Skin epidermis (tissue), 12 donors: ENCODE measurements around the gene LYRM7.

Experiments used
- H3K27ac ChIP-seq, 21 experiments: fragments of 200-600 bp; sonication (generic) in 11 of 21; one replicate each; pipeline ENCODE4 v1.5.0; 2020; ENCODE audit warnings: mild to moderate bottlenecking in 3 of 21, inconsistent platforms in 2 of 21, moderate library complexity in 2 of 21
- H3K4me3 ChIP-seq, 7 experiments: fragments of 200-600 bp; sonication (generic) in 2 of 7; one replicate each; pipeline ENCODE4 v1.5.0; 2020; ENCODE audit warnings: inconsistent platforms in 2 of 7, mild to moderate bottlenecking in 2 of 7, moderate library complexity in 1 of 7

The LYRM7 gene

GRCh38 chr5:131212471-131213021 is 41.8 kb downstream of the LYRM7 start:
- no peak overlapping the region for H3K4me3 ChIP-seq
- peak overlapping the region in 2 of 21 experiments; percentile 34 to 83 for H3K27ac ChIP-seq

- Histone ChIP-seq H3K27ac (no peak overlapping the region), H3K4me3 (no peak overlapping the region)
Measured at GRCh38 chr5:131214609-131215227, 44.0 kb downstream of the LYRM7 start.

- Histone ChIP-seq H3K4me3 (no peak overlapping the region), H3K27ac (no peak overlapping the region)
Measured at GRCh38 chr5:131217791-131218190, 47.0 kb downstream of the LYRM7 start.

- Histone ChIP-seq H3K4me3 (no peak overlapping the region), H3K27ac (no peak overlapping the region)
Measured at GRCh38 chr5:131218392-131218791, 47.6 kb downstream of the LYRM7 start.

GRCh38 chr5:131220566-131220965 is 49.8 kb downstream of the LYRM7 start:
- no peak overlapping the region for H3K4me3 ChIP-seq

DNA sequence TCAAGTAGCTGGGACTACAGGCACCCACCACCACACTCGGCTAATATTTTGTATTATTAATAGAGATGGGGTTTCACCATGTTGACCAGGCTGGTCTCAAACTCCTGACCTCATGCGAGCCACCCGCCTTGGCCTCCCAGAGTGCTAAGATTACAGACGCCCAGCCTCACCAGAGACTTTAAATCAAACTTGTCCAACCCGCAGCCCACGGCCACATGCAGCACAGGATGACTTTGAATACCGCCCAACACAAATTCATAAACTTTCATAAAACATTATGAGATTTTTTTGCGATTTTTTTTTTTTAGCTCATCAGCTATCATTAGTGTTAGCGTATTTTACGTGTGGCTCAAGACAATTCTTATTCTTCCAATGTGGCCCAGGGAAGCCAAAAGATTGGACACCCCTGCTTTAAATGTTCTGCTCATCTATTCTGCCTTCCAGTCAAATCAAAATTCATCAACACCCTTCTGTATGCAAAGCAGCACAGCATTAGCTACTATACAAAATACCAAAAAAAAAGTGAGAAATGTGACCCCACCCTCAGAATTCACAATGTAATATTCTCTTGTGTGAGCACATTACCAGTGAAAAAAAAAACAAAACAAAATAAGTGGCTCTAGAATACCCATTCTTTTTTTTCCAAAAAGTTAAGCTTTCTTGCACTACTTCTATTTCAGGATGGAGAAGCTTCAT is 50.4 kb downstream of the LYRM7 start:
- Histone ChIP-seq H3K4me3 (no peak overlapping the region), H3K27ac (no peak overlapping the region)

More at GRCh38 chr5:131220566-131220965, 49.8 kb downstream of the LYRM7 start:
- no peak overlapping the region for H3K27ac ChIP-seq

DNA sequence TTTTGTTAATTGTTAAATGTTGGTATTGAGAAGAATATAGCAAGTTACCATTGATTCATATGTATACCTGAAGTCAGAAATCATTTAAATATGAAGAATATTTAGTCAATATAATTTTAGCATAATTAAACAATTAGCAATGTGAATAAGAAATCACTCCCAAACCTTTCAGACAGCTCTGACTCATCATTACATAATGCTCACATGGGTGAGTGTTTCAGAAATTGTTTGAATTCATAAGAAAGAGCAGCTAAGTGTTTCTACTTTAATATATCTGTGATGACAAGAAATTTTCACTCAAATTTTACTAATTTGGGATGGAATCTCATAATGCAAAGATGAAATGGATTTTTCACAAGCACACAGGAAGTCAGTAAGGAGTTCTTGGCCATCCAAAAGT is 51.1 kb downstream of the LYRM7 start:
- no peak overlapping the region for H3K27ac ChIP-seq
- no peak overlapping the region for H3K4me3 ChIP-seq

- Histone ChIP-seq H3K27ac (peak overlapping the region in 2 of 21 experiments; percentile 18 to 76), H3K4me3 (no peak overlapping the region)
Measured at GRCh38 chr5:131222731-131223130, 52.0 kb downstream of the LYRM7 start.

DNA sequence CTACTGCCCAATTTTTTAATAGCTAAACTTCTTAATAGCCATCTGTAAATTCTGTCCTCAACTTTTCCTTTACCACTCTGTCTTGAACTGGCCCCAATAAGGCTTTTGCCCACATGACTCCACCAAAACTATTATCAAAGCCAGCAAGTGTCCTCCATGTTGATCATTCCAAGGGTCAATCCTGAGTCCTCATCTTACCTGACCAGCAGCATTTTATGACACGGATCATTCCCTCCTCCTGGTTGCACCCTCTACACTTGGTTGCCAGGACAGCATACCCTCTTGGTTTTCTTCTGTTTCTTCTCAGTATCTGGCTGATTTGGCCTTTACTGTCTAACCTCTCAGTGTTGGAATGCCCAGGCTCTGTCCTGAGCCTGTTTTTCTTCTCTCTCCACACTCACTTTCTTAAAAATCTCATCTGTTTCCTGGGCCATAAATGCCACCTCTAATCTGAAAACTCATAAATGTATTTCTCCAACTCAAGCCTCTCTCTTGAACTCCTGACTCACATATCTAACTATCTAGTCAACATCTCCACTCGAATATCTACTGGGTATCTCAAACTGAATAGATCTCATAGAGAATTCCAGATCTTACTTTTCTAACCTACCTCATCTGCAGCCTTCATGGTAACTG is 53.1 kb downstream of the LYRM7 start:
- H3K27ac ChIP-seq: peak overlapping the region in 5 of 21 experiments; percentile 7 to 76 (median 45)

GRCh38 chr5:131224387-131225201 is 53.9 kb downstream of the LYRM7 start:
- Histone ChIP-seq H3K27ac (peak overlapping the region in 9 of 21 experiments; percentile 7 to 76 (median 42)), H3K4me3 (no peak overlapping the region)

More for the DNA sequence above, 53.1 kb downstream of the LYRM7 start:
- no peak overlapping the region for H3K4me3 ChIP-seq

DNA sequence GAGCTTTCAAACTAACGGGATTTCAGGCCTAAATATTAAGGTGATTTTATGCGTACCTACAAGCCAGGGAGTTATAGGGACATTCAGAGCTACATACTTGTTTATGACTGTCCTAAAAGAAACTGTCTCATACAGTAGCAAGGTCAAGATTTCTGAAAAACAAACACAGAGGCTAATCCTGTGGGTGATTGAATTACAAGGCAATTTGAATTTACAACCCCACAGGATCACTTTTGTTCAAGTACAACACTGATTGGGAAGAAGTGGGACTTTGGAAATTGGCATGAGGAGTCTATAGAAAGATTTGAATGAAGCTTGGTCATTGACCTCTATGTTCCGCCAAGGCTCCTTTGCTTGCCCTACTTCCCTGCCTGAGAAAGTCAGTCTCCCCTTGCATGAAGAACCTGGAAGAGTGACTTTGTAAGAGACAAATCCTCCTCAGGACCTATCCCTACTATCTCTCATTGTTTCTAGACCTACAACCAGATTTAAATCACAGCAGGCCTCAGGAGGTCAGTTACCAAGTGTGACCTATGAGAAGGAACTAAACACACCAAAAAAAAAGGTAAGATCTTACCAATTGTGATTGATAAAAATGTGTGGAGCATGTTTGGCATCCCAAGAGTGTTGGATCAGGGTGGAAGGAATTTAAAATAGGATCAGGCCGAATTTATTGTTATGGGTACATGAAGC is 54.7 kb downstream of the LYRM7 start:
- Histone ChIP-seq H3K27ac (peak overlapping the region in 4 of 21 experiments; percentile 31 to 76 (median 52)), H3K4me3 (no peak overlapping the region)

- no peak overlapping the region for H3K27ac ChIP-seq
- H3K4me3 ChIP-seq: no peak overlapping the region
Measured at GRCh38 chr5:131226899-131227298, 56.2 kb downstream of the LYRM7 start.

DNA sequence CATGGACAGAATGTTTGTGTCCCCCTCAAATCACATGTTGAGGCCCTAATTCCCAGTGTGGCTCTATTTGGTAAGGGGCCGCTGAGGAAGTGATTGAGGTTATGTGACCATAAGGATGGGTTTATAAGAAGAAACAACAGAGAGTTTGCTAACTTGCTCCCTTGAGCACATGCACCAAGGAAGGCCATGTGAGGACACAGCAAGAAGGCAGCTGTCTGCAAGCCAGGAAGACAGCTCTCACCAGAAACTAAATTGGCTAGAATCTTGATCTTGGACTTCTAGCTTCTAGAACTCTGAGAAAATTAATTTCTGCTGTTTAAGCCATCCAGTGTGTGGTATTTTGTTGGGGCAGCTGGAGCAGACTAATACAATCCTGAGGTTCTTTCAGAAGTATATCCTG is 57.9 kb downstream of the LYRM7 start:
- Histone ChIP-seq H3K4me3 (no peak overlapping the region), H3K27ac (no peak overlapping the region)

- no peak overlapping the region for H3K27ac ChIP-seq
- no peak overlapping the region for H3K4me3 ChIP-seq
Measured at GRCh38 chr5:131229623-131230022, 58.9 kb downstream of the LYRM7 start.

DNA sequence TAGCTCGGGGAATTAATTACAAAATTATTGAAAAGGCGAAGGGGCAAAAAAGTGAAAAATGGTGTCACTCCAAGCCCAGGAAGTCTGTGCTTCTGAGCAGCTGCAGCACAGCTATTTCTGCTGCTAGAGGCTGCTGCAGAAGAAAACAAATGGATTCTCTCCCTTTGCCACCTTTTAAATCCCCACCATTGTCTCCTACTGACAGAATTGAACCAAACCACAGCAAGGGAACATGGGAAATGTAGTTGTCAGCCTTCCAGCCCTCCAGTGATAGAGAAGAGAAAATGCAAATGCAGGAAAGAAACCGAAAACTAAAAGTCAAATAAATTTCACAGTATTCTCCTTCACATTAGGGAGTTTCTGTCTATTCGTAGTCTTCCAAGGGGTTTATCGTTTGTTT is 59.7 kb downstream of the LYRM7 start:
- Histone ChIP-seq H3K27ac (no peak overlapping the region), H3K4me3 (no peak overlapping the region)

GRCh38 chr5:131239686-131240085 is 68.9 kb downstream of the LYRM7 start:
- Histone ChIP-seq H3K4me3 (no peak overlapping the region), H3K27ac (peak overlapping the region in 1 of 21 experiments; percentile 26)

- H3K4me3 ChIP-seq: no peak overlapping the region
- H3K27ac ChIP-seq: no peak overlapping the region
Measured at GRCh38 chr5:131242728-131243255, 72.0 kb downstream of the LYRM7 start.

GRCh38 chr5:131245312-131245711 is 74.6 kb downstream of the LYRM7 start:
- H3K27ac ChIP-seq: no peak overlapping the region

GRCh38 chr5:131245948-131246347 is 75.2 kb downstream of the LYRM7 start:
- no peak overlapping the region for H3K4me3 ChIP-seq
- H3K27ac ChIP-seq: no peak overlapping the region

More at GRCh38 chr5:131245312-131245711, 74.6 kb downstream of the LYRM7 start:
- H3K4me3 ChIP-seq: no peak overlapping the region
